ENCODE measurements around the gene PLAC9.

DNA sequence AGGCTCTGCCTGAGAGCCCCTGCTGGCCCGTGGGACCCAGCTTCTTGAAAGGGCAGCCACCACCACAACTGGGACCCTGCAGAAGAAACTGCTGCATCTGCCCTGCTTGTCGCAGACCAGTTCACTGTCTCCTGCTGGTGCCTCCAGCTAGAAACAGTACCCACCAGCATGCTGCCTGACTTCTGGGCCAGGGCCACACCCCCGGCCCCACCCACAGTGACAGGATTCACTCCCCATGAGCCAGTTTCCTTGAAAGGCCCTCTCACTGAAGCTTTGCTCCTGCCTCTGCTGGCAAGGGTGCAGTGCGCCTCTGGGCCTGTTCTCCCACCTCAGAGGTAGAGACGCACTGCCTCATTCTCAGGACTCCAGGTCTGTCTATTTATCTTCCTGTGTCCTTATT is 40.4 kb downstream of the PLAC9 start:
- TF ChIP-seq, protein P1, sequence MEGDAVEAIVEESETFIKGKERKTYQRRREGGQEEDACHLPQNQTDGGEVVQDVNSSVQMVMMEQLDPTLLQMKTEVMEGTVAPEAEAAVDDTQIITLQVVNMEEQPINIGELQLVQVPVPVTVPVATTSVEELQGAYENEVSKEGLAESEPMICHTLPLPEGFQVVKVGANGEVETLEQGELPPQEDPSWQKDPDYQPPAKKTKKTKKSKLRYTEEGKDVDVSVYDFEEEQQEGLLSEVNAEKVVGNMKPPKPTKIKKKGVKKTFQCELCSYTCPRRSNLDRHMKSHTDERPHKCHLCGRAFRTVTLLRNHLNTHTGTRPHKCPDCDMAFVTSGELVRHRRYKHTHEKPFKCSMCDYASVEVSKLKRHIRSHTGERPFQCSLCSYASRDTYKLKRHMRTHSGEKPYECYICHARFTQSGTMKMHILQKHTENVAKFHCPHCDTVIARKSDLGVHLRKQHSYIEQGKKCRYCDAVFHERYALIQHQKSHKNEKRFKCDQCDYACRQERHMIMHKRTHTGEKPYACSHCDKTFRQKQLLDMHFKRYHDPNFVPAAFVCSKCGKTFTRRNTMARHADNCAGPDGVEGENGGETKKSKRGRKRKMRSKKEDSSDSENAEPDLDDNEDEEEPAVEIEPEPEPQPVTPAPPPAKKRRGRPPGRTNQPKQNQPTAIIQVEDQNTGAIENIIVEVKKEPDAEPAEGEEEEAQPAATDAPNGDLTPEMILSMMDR (IDR thresholded peaks at IDR 0.05): no peak
- TF ChIP-seq POLR2A (IDR thresholded peaks at IDR 0.05): no peak

Measured in body of pancreas (tissue), 4 donors.